SW480 (cell line): ENCODE data around the gene ADARB2.

Experiments used
- DNase-seq: peaks from one replicate; pipeline ENCODE4 v3.0.0-alpha.2; 2016; ENCODE audit warnings: low spot score

Gene ADARB2

GRCh38 chr10:1128649-1129048, 608.7 kb downstream of the ADARB2 start:
- DNase-seq: no peak

DNA sequence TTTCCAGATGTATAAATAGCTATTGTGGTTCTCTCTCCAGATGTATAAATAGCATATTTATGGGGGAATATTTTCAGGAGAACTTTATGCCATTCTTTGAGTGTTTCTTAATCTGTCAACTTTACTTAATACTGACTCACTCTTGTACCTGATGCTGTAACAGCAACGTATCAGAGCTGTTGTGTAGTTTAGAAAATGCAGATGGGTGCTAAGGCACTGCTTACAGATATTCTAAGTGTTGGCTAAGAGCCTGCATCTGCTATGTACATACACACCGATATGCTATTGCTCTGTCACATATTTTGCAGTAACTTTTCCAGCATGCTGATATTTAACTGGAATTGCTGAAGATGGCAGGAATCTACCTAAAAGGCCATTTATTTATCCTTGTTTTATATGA, 609.2 kb downstream of the ADARB2 start:
- DNase-seq: no peak

- no peak for DNase-seq
Observed at GRCh38 chr10:1127629-1128028, 609.7 kb downstream of the ADARB2 start.
